GM19452 (cell line): ENCODE data around the gene SLF1.

Experiments used
- ATAC-seq: cut with Tn5 transposase; IDR thresholded peaks from one replicate; pipeline ENCODE4 v1.9.1; 2021; ENCODE audit not compliant: unreplicated experiment

The SLF1 gene

GRCh38 chr5:94660506-94660905 lies 42.0 kb downstream of the SLF1 start:
- no peak for ATAC-seq

- no peak for ATAC-seq
Measured at GRCh38 chr5:94661086-94661485, 42.6 kb downstream of the SLF1 start.

- no peak for ATAC-seq
Measured at GRCh38 chr5:94667937-94668336, 49.5 kb downstream of the SLF1 start.

GRCh38 chr5:94670726-94671125 lies 52.3 kb downstream of the SLF1 start:
- no peak for ATAC-seq

GRCh38 chr5:94672746-94673145 lies 54.3 kb downstream of the SLF1 start:
- no peak for ATAC-seq

GRCh38 chr5:94674490-94675382 lies 56.3 kb downstream of the SLF1 start:
- ATAC-seq = no peak

GRCh38 chr5:94675965-94676618 lies 57.6 kb downstream of the SLF1 start:
- ATAC-seq = no peak

GRCh38 chr5:94682814-94683520 lies 64.5 kb downstream of the SLF1 start:
- no peak for ATAC-seq

- ATAC-seq = no peak
Measured at GRCh38 chr5:94689908-94690307, 71.4 kb downstream of the SLF1 start.

GRCh38 chr5:94690778-94691177 lies 72.3 kb downstream of the SLF1 start:
- ATAC-seq = no peak

- no peak for ATAC-seq
Measured at GRCh38 chr5:94691291-94691690, 72.8 kb downstream of the SLF1 start.

- ATAC-seq = no peak
Measured at GRCh38 chr5:94691949-94692348, 73.5 kb downstream of the SLF1 start.

GRCh38 chr5:94692581-94692980 lies 74.1 kb downstream of the SLF1 start:
- no peak for ATAC-seq

GRCh38 chr5:94693043-94693822 lies 74.8 kb downstream of the SLF1 start:
- peak; percentile 55 for ATAC-seq

GRCh38 chr5:94693845-94694370 lies 75.4 kb downstream of the SLF1 start:
- ATAC-seq = no peak

GRCh38 chr5:94694671-94695070 lies 76.2 kb downstream of the SLF1 start:
- ATAC-seq = no peak

- no peak for ATAC-seq
Measured at GRCh38 chr5:94698197-94698596, 79.7 kb downstream of the SLF1 start.

- ATAC-seq = no peak
Measured at GRCh38 chr5:94699562-94699961, 81.1 kb downstream of the SLF1 start.

- peak; percentile 84 for ATAC-seq
Measured at GRCh38 chr5:94700592-94700991, 82.1 kb downstream of the SLF1 start.

GRCh38 chr5:94702729-94703128 lies 84.3 kb downstream of the SLF1 start:
- ATAC-seq = peak; percentile 58

GRCh38 chr5:94705427-94705826 lies 87.0 kb downstream of the SLF1 start:
- no peak for ATAC-seq
